Endothelial cell of umbilical vein (primary cell): ENCODE measurements around the gene NKD2. TPM values are rescaled to one million over a fixed set of nuclear protein-coding genes. Genes with fewer than 3 reads are reported as not detected.

Experiments
- BruUV-seq: library from RNA; stranded (reverse); fragments of 400-500 nt; replicated peaks from 2 replicates; lab custom pipeline; 2021; lab: Mats Ljungman, UMichigan
- CTCF ChIA-PET: fragments of 300-600, 350-600 bp; sonication (Branson Sonifier 250); formaldehyde crosslinking; loops from one replicate; lab custom pipeline; 2021; ENCODE audit warnings: antibody characterized with exemption, inconsistent platforms; lab: Charles Lee
- POLR2A ChIA-PET: fragments of 300-600, 350-600 bp; sonication (Branson Sonifier 250); formaldehyde crosslinking; loops from one replicate; lab custom pipeline; 2021; ENCODE audit warnings: antibody characterized with exemption, inconsistent platforms; lab: Charles Lee
- DNase-seq: peaks from one replicate; pipeline ENCODE4 v3.0.0-alpha.2; 2011; ENCODE audit warnings: low read depth, low spot score
- FAIRE-seq: peaks from 2 replicates; lab custom pipeline; 2011; peaks lifted over from hg19 to GRCh38; lab: Jason Lieb, UNC
- H2AFZ ChIP-seq: 2 replicates; pipeline ENCODE4 v1.6.0; 2012; ENCODE audit warnings: low read depth, low read length, control low read depth, inconsistent platforms
- H3K27ac ChIP-seq: 2 replicates; pipeline ENCODE4 v1.5.1; 2011; ENCODE audit warnings: low read depth, mild to moderate bottlenecking, control low read depth, low read length, moderate library complexity; ENCODE audit not compliant: insufficient read depth
- H3K27me3 ChIP-seq, 2 experiments: 2 replicates each; pipeline versions ENCODE4 v1.6.0 to v1.6.1; 2011; ENCODE audit warnings: low read length in 2 of 2, mixed read lengths in 1 of 2; ENCODE audit not compliant: control insufficient read depth in 2 of 2, insufficient read depth in 2 of 2
- H3K36me3 ChIP-seq, 2 experiments: 2 replicates in 1 of 2; 3 replicates in 1 of 2; pipeline ENCODE4 v1.5.1; 2011; ENCODE audit warnings: low read length in 2 of 2, mild to moderate bottlenecking in 1 of 2, moderate library complexity in 1 of 2; ENCODE audit not compliant: control insufficient read depth in 2 of 2, insufficient read depth in 2 of 2; ENCODE audit errors: extremely low read depth in 1 of 2
- H3K4me1 ChIP-seq: 3 replicates; pipeline ENCODE4 v1.5.1; 2011; ENCODE audit warnings: mild to moderate bottlenecking, low read length; ENCODE audit not compliant: control insufficient read depth, insufficient read depth; ENCODE audit errors: extremely low read depth
- H3K4me2 ChIP-seq: 2 replicates; pipeline ENCODE4 v1.6.1; 2011; ENCODE audit warnings: low read length, control low read depth, mixed read lengths; ENCODE audit not compliant: insufficient read depth
- H3K4me3 ChIP-seq, 3 experiments: fragments of 200-600 bp in 1 of 3; sonication (generic), shearing (Covaris generic) in 1 of 3; replicated peaks in 1 of 3; 2 replicates each; pipeline ENCODE4 v1.5.1; 2011 to 2016; ENCODE audit warnings: control low read depth in 3 of 3, low read length in 3 of 3, mild to moderate bottlenecking in 2 of 3, inconsistent platforms in 1 of 3, low read depth in 1 of 3, moderate library complexity in 1 of 3; ENCODE audit not compliant: insufficient read depth in 1 of 3
- H3K79me2 ChIP-seq: 2 replicates; pipeline ENCODE4 v1.6.0; 2012; ENCODE audit warnings: low read length, inconsistent platforms; ENCODE audit not compliant: control insufficient read depth, insufficient read depth
- H3K9ac ChIP-seq: replicated peaks from 2 replicates; pipeline ENCODE3; 2011; ENCODE audit warnings: low read length, control low read depth; ENCODE audit not compliant: insufficient read depth; ENCODE audit errors: extremely low read depth
- H3K9me1 ChIP-seq: replicated peaks from 3 replicates; pipeline ENCODE4 v1.6.0; 2011; ENCODE audit warnings: mild to moderate bottlenecking, low read length; ENCODE audit not compliant: control insufficient read depth, insufficient read depth; ENCODE audit errors: extremely low read depth
- H3K9me3 ChIP-seq: replicated peaks from 2 replicates; pipeline ENCODE4 v1.5.1; 2012; ENCODE audit warnings: low read length, inconsistent platforms; ENCODE audit not compliant: control insufficient read depth, insufficient read depth
- H4K20me1 ChIP-seq: replicated peaks from 2 replicates; pipeline ENCODE3; 2011; ENCODE audit warnings: mild to moderate bottlenecking, low read length; ENCODE audit not compliant: control insufficient read depth, insufficient read depth; ENCODE audit errors: extremely low read depth
- EZH2 ChIP-seq: IDR thresholded peaks from 2 replicates; pipeline ENCODE4 v1.6.1; 2012; ENCODE audit warnings: borderline replicate concordance, low read depth, mild to moderate bottlenecking, moderate library complexity, low read length, inconsistent platforms; ENCODE audit not compliant: severe bottlenecking
- FOS ChIP-seq: IDR thresholded peaks from 2 replicates; pipeline ENCODE4 v1.6.1; 2011; ENCODE audit warnings: mild to moderate bottlenecking, low read length, moderate library complexity, borderline replicate concordance; ENCODE audit not compliant: insufficient read depth
- GATA2 ChIP-seq: IDR thresholded peaks from 2 replicates; pipeline ENCODE4 v1.7.0; 2011; ENCODE audit warnings: low read depth, mild to moderate bottlenecking, moderate library complexity, mixed read lengths, low read length; ENCODE audit not compliant: insufficient read length, insufficient read depth
- JUN ChIP-seq: IDR thresholded peaks from 2 replicates; pipeline ENCODE4 v1.6.1; 2011; ENCODE audit warnings: borderline replicate concordance, low read depth; ENCODE audit not compliant: insufficient read length, insufficient read depth
- MYC ChIP-seq: IDR thresholded peaks from one replicate; pipeline ENCODE4 v1.6.1; 2011; ENCODE audit warnings: mild to moderate bottlenecking, low read depth, low read length
- POLR2A ChIP-seq: IDR thresholded peaks from 2 replicates; pipeline ENCODE4 v1.6.1; 2012; ENCODE audit warnings: low read depth, mild to moderate bottlenecking, control low read depth, low read length
- POLR2AphosphoS5 ChIP-seq: IDR thresholded peaks from 2 replicates; pipeline ENCODE4 v1.6.1; 2012; ENCODE audit warnings: low read depth, mild to moderate bottlenecking, control low read depth, low read length, moderate library complexity; ENCODE audit not compliant: insufficient read depth
- dilution Hi-C: fragments of 300-500 bp; cut with MboI; formaldehyde crosslinking; loops from one replicate; pipeline ENCODE4 v1.15.0; 2019; ENCODE audit warnings: low sequenced_read_pairs; ENCODE audit not compliant: extremely low pct_ligation_motif_present
- intact Hi-C: fragments of 100-400 bp; cut with micrococcal nuclease; formaldehyde crosslinking; loops from one replicate; pipeline ENCODE4 v1.10.0; 2022
- polyA plus RNA-seq, 4 experiments: library from polyadenylated mRNA; depleted of rRNA in 3 of 4; stranded (reverse) in 3 of 4; unstranded in 1 of 4; fragments of >200 nt; gene quantifications; 2 replicates each; pipeline versions ENCODE4 v1.2.1 to v1.2.3, GENCODE V29; 2011 to 2012; ENCODE audit warnings: missing spikeins in 1 of 4
- total RNA-seq: library from RNA; stranded (reverse); gene quantifications from 2 replicates; pipeline ENCODE4 v1.2.3, GENCODE V29; 2021
- TF ChIP-seq, protein P1 (sequence below), 2 donors: IDR thresholded peaks; 1 replicate in 1 of 2; 2 replicates in 1 of 2; pipeline ENCODE4 v1.5.1; 2011; ENCODE audit warnings: low read length in 2 of 2, mild to moderate bottlenecking in 2 of 2, moderate library complexity in 2 of 2, control low read depth in 1 of 2, inconsistent platforms in 1 of 2, low read depth in 1 of 2; ENCODE audit not compliant: insufficient read depth in 1 of 2; ENCODE audit errors: extremely low read depth in 1 of 2
- TF ChIP-seq, protein P2 (sequence below): IDR thresholded peaks from 2 replicates; pipeline ENCODE4 v1.6.1; 2011; ENCODE audit not compliant: insufficient read depth, insufficient read length

NKD2 gene
- total and polyA plus RNA-seq, 2 donors (not counting 3 experiments of a cell fraction or from before 2014, with no cell fraction given) = 0.08 TPM; not detected in 1

DNA sequence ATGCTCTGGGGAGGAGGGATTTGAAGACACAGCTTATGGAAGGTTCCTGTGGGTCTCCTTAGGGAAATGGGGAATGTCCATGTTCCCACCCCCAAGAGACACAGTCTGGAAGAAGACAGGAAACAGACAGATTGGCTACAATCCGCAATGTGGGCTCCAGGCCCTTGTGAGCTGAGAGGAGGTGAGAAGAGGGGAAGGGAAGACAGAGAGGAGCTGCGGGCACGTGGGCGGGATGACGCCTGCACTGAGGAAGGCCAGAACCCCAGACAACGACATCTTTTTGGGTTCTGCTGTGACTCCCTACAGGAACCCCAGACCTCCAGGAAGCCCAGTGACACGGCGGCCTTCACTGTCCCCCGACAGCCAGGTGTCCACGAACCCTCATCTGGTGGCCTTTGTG, 29.9 kb upstream of the NKD2 start:
- DNase-seq = no peak
- TF ChIP-seq, protein P1, sequence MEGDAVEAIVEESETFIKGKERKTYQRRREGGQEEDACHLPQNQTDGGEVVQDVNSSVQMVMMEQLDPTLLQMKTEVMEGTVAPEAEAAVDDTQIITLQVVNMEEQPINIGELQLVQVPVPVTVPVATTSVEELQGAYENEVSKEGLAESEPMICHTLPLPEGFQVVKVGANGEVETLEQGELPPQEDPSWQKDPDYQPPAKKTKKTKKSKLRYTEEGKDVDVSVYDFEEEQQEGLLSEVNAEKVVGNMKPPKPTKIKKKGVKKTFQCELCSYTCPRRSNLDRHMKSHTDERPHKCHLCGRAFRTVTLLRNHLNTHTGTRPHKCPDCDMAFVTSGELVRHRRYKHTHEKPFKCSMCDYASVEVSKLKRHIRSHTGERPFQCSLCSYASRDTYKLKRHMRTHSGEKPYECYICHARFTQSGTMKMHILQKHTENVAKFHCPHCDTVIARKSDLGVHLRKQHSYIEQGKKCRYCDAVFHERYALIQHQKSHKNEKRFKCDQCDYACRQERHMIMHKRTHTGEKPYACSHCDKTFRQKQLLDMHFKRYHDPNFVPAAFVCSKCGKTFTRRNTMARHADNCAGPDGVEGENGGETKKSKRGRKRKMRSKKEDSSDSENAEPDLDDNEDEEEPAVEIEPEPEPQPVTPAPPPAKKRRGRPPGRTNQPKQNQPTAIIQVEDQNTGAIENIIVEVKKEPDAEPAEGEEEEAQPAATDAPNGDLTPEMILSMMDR (IDR thresholded peaks at IDR 0.05; ENCODE audit: extremely low read depth in 1 of 2, insufficient read depth in 1 of 2, low read depth in 1 of 2, low read length in 2 of 2) = no peak
- TF ChIP-seq POLR2AphosphoS5 = no peak
- TF ChIP-seq MYC = no peak
- no peak for TF ChIP-seq EZH2
- TF ChIP-seq GATA2 = no peak
- TF ChIP-seq FOS = no peak
- TF ChIP-seq, protein P2, sequence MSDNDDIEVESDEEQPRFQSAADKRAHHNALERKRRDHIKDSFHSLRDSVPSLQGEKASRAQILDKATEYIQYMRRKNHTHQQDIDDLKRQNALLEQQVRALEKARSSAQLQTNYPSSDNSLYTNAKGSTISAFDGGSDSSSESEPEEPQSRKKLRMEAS = no peak
- no peak for TF ChIP-seq JUN
- no peak for TF ChIP-seq POLR2A
- no peaks in the 10 kb centered on the region for H3K36me3 ChIP-seq
- H3K27me3 ChIP-seq = peaks cover 0 to 1% of the 10 kb centered on the region in 2 experiments
- H3K4me2 ChIP-seq = no peak overlapping the region
- no peak overlapping the region for H3K4me3 ChIP-seq
- BruUV-seq = no TSS peak
- H3K27ac ChIP-seq = no peak overlapping the region
- intact Hi-C loops (no loop called here), dilution Hi-C loops (no loop called here)
- H3K9ac ChIP-seq = no peak overlapping the region
- H3K9me3 ChIP-seq = no peaks in the 10 kb centered on the region
- H4K20me1 ChIP-seq = no peaks in the 10 kb centered on the region
- no peak overlapping the region for H2AFZ ChIP-seq
- ChIA-PET POLR2A (no interaction called here), CTCF (no interaction called here)
- H3K79me2 ChIP-seq = no peaks in the 10 kb centered on the region
- no peaks in the 10 kb centered on the region for H3K9me1 ChIP-seq
- H3K4me1 ChIP-seq = no peaks in the 10 kb centered on the region
- no peak for FAIRE-seq
